Suprapubic skin (tissue), 4 donors: ENCODE measurements around the gene S100A16.

ENCODE experiments used
- CTCF ChIP-seq, 2 donors: fragments of 200-600 bp in 1 of 2; fragments of 450-650 bp in 1 of 2; sonication (generic) in 1 of 2; IDR thresholded peaks; one replicate each; pipeline ENCODE4 v1.5.1; 2016 to 2019; ENCODE audit warnings: antibody characterized with exemption in 2 of 2, mild to moderate bottlenecking in 1 of 2, moderate library complexity in 1 of 2
- EP300 ChIP-seq: sonication (generic); formaldehyde crosslinking; IDR thresholded peaks from one replicate; pipeline ENCODE4 v1.6.1; 2017; ENCODE audit warnings: antibody characterized with exemption
- POLR2A ChIP-seq, 2 donors: fragments of 450-650 bp; IDR thresholded peaks; one replicate each; pipeline ENCODE4 v1.6.1; 2017; ENCODE audit warnings: antibody characterized with exemption in 2 of 2, mild to moderate bottlenecking in 2 of 2, moderate library complexity in 2 of 2
- POLR2AphosphoS5 ChIP-seq, 3 donors: sonication (generic); formaldehyde crosslinking; IDR thresholded peaks; one replicate each; pipeline ENCODE4 v1.6.1; 2017; ENCODE audit warnings: antibody characterized with exemption in 3 of 3

DNA sequence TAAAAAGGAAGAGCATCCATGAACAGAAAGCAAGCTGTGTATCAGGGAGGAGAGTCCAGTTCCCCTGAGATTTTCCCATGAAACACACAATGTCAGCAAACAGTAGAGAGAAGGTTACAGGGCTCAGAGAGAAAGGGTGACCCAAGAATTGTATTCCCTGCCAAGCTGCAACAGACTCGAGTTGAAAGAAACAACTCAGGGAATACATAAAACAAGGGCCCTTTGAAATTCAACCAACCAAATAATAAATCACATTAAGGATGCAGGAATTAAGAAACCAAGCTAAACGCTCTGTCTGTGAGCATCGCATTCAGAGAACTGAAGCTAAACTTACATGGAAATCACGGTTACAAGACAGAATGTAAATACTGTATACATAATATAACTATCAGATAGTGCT, 20.2 kb downstream of the S100A16 start:
- TF ChIP-seq CTCF (IDR thresholded peaks at IDR 0.05) (no peak), POLR2A (IDR thresholded peaks at IDR 0.05) (no peak), EP300 (no peak), POLR2AphosphoS5 (IDR thresholded peaks at IDR 0.05) (no peak)
